PC-9 (cell line): ENCODE results near the gene PYGB.

Experiments
- EZH2 ChIP-seq: fragments of 200-600 bp; sonication (generic); IDR thresholded peaks from 2 replicates; pipeline ENCODE4 v1.8.0; 2017; ENCODE audit warnings: antibody characterized with exemption, low read depth
- TF ChIP-seq, protein P1 (sequence below): fragments of 200-600 bp; sonication (generic); conservative IDR thresholded peaks from 2 replicates; pipeline ENCODE4 v1.6.1; 2017; ENCODE audit warnings: mixed run types, antibody characterized with exemption, mild to moderate bottlenecking, moderate library complexity

DNA sequence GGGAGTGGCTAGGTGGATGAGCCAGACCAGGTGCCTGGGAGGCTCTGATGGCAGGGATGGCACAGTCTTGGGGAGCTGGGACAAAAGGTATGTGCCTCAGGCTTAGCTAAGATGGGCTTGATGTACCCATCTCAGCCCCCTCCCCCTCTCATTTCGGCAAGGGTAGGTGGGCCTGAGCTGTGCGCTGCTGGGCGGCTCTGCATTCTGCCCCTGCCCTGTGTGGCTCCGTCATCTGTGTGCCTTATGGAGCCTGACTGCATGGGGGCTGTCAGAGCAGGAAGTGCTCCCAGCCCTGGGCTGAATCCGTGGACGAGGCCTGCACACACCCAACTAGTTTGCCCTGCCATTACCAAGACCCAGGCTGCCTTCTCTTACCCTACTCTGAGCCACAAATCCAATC, 54.7 kb downstream of the PYGB start:
- TF ChIP-seq, protein P1, sequence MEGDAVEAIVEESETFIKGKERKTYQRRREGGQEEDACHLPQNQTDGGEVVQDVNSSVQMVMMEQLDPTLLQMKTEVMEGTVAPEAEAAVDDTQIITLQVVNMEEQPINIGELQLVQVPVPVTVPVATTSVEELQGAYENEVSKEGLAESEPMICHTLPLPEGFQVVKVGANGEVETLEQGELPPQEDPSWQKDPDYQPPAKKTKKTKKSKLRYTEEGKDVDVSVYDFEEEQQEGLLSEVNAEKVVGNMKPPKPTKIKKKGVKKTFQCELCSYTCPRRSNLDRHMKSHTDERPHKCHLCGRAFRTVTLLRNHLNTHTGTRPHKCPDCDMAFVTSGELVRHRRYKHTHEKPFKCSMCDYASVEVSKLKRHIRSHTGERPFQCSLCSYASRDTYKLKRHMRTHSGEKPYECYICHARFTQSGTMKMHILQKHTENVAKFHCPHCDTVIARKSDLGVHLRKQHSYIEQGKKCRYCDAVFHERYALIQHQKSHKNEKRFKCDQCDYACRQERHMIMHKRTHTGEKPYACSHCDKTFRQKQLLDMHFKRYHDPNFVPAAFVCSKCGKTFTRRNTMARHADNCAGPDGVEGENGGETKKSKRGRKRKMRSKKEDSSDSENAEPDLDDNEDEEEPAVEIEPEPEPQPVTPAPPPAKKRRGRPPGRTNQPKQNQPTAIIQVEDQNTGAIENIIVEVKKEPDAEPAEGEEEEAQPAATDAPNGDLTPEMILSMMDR = no peak
- TF ChIP-seq EZH2 = no peak
